ENCODE measurements around the gene LAMA1. TPM values are rescaled to one million over a fixed set of nuclear protein-coding genes. Genes with fewer than 3 reads are reported as not detected.

LAMA1 gene
- total and polyA plus RNA-seq, 2 of the 4 experiments (the other 2 are of a cell fraction) = 10.9 to 15.5 TPM

- Histone ChIP-seq H3K4me2 (ENCODE audit: low read depth, low read length) (no peak overlapping the region), H3K27me3 (ENCODE audit: control insufficient read depth, insufficient read depth, low read length) (no peaks in the 10 kb centered on the region), H2AK5ac (ENCODE audit: low read depth, low read length) (no peak overlapping the region), H2AK9ac (replicated peaks; ENCODE audit: low read depth, low read length, poor library complexity) (no peak overlapping the region), H3K18ac (ENCODE audit: low read depth, low read length) (no peak overlapping the region), H2AFZ (replicated peaks; ENCODE audit: low read length, poor library complexity) (no peak overlapping the region), H3K9ac (ENCODE audit: low read depth, low read length) (no peak overlapping the region), H3K79me1 (ENCODE audit: low read depth in 1 of 2, low read length in 2 of 2) (no peaks in the 10 kb centered on the region), H3K9me1 (ENCODE audit: insufficient read depth, low read length) (no peaks in the 10 kb centered on the region), H3K4me1 (ENCODE audit: control insufficient read depth, insufficient read depth, low read length) (no peaks in the 10 kb centered on the region), H4K5ac (ENCODE audit: low read depth, low read length) (no peak overlapping the region), H4K91ac (ENCODE audit: insufficient read depth, low read depth, low read length) (no peak overlapping the region), H2BK20ac (ENCODE audit: low read depth, low read length) (no peak overlapping the region), H4K20me1 (ENCODE audit: insufficient read depth, low read length) (no peaks in the 10 kb centered on the region), H3K56ac (ENCODE audit: extremely low read depth, insufficient read depth, low read length) (no peak overlapping the region), H4K8ac (ENCODE audit: low read depth in 2 of 2, low read length in 2 of 2) (no peak overlapping the region), H3K23ac (ENCODE audit: low read depth, low read length) (no peak overlapping the region), H2BK15ac (ENCODE audit: low read depth, low read length) (no peak overlapping the region), H3K9me3 (ENCODE audit: control insufficient read depth, insufficient read depth, low read length) (no peaks in the 10 kb centered on the region), H3K14ac (replicated peaks; ENCODE audit: low read depth, low read length) (no peak overlapping the region), H3K36me3 (ENCODE audit: control insufficient read depth, insufficient read depth, low read length) (peaks cover 19% of the 10 kb centered on the region), H3K4me3 (ENCODE audit: insufficient read depth, low read depth, low read length) (no peak overlapping the region), H2BK5ac (ENCODE audit: low read depth, low read length, poor library complexity, severe bottlenecking) (no peak overlapping the region), H3K27ac (ENCODE audit: insufficient read depth, low read length) (no peak overlapping the region), H2BK120ac (ENCODE audit: low read depth, low read length) (no peak overlapping the region), H3K4ac (ENCODE audit: low read depth, low read length) (no peak overlapping the region)
- dilution Hi-C loops (cut with HindIII; ENCODE audit: low sequenced_read_pairs, unreplicated experiment) = no loop called here
- intact Hi-C loops (cut with micrococcal nuclease) = no loop called here
- WGBS, 2 experiments (ENCODE audit: extremely low coverage in 2 of 2, insufficient read length in 1 of 2) = 82% methylated on average over 5 of the region's 12 CpGs; no CpG with 5 or more reads in 1 of the 2 experiments
- DNase-seq = no peak
- ATAC-seq (ENCODE audit: low read depth) = no peak
- TF ChIP-seq CTCF (conservative IDR thresholded peaks at IDR 0.05; ENCODE audit: low read depth, low read length) = no peak
- TF ChIP-seq RCOR1 (IDR thresholded peaks at IDR 0.05; ENCODE audit: insufficient replicate concordance, low read length) = no peak
- TF ChIP-seq MAFK (IDR thresholded peaks at IDR 0.05; ENCODE audit: low read depth, low read length) = no peak
- TF ChIP-seq MXI1 (IDR thresholded peaks at IDR 0.05; ENCODE audit: borderline replicate concordance, low read depth, low read length) = no peak
- no peak for TF ChIP-seq BHLHE40 (IDR thresholded peaks at IDR 0.05; ENCODE audit: low read depth, low read length)
- no peak for TF ChIP-seq POLR2A (IDR thresholded peaks at IDR 0.05; ENCODE audit: low read depth, low read length)
- TF ChIP-seq CHD1 (IDR thresholded peaks at IDR 0.05; ENCODE audit: low read depth, low read length) = no peak
- TF ChIP-seq RAD21 (IDR thresholded peaks at IDR 0.05; ENCODE audit: low read length) = no peak
- TF ChIP-seq ELK1 (IDR thresholded peaks at IDR 0.05; ENCODE audit: borderline replicate concordance, low read depth, low read length) = no peak
- no peak for TF ChIP-seq RFX5 (IDR thresholded peaks at IDR 0.05; ENCODE audit: low read depth, low read length)
- no peak for TF ChIP-seq USF2 (IDR thresholded peaks at IDR 0.05; ENCODE audit: low read depth, low read length)
- TF ChIP-seq FOS (IDR thresholded peaks at IDR 0.05; ENCODE audit: low read depth, low read length) = no peak
- no peak for TF ChIP-seq CEBPB (IDR thresholded peaks at IDR 0.05; ENCODE audit: low read depth, low read length)
- TF ChIP-seq NFE2L2 (IDR thresholded peaks at IDR 0.05; ENCODE audit: low read depth, low read length) = no peak
- no peak for TF ChIP-seq SMC3 (IDR thresholded peaks at IDR 0.05; ENCODE audit: low read depth, low read length)
- no peak for TF ChIP-seq MAZ (IDR thresholded peaks at IDR 0.05; ENCODE audit: borderline replicate concordance, low read depth, low read length)
- ChIA-PET CTCF (no interaction called here), POLR2A (ENCODE audit: unreplicated experiment) (no interaction called here)
- in situ Hi-C loops (cut with MboI; ENCODE audit: low sequenced_read_pairs) = no loop called here
- BruUV-seq (replicated peaks) = no TSS peak
Observed at GRCh38 chr18:6956999-6957398, 160.6 kb downstream of the LAMA1 start.
